GM12878 (cell line): ENCODE results near the gene GAS2. TPM values are rescaled to one million over a fixed set of nuclear protein-coding genes. Genes with fewer than 3 reads are reported as not detected.

Experiments used
- ATAC-seq: fragments of 200-7000 bp; cut with Tn5 transposase; 3 replicates; pipeline ENCODE4 v1.9.1; 2020; ENCODE audit warnings: mild to moderate bottlenecking, moderate library complexity
- BruUV-seq: library from RNA; stranded (reverse); fragments of 400-500 nt; replicated peaks from 2 replicates; lab custom pipeline; 2021; lab: Mats Ljungman, UMichigan
- CTCF ChIA-PET: fragments of 300-600 bp; sonication (Branson Sonifier 250); formaldehyde crosslinking; extraction: SDS; loops from one replicate; lab custom pipeline; 2021; ENCODE audit warnings: inconsistent platforms; lab: Yijun Ruan, JAX
- POLR2A ChIA-PET: fragments of 350-600 bp; formaldehyde crosslinking; extraction: SDS; loops from one replicate; lab custom pipeline; 2021; ENCODE audit warnings: inconsistent platforms; lab: Charles Lee
- RAD21 ChIA-PET: fragments of 300-600 bp; sonication (Branson Sonifier 250); formaldehyde crosslinking; loops from one replicate; lab custom pipeline; 2023; ENCODE audit warnings: antibody characterized with exemption; ENCODE audit not compliant: unreplicated experiment; lab: Charles Lee
- SMC1A ChIA-PET: fragments of 300-600 bp; sonication (Branson Sonifier 250); formaldehyde crosslinking; loops from one replicate; lab custom pipeline; 2023; ENCODE audit not compliant: unreplicated experiment, uncharacterized antibody; lab: Charles Lee
- DNase-seq: peaks from one replicate; pipeline ENCODE4 v3.0.0-alpha.2; 2011; ENCODE audit warnings: low read depth, low spot score
- FAIRE-seq: peaks from 3 replicates; lab custom pipeline; 2011; peaks lifted over from hg19 to GRCh38; lab: Jason Lieb, UNC
- H2AFZ ChIP-seq: 2 replicates; pipeline ENCODE4 v1.6.0; 2011; ENCODE audit warnings: low read depth, low read length, control low read depth; ENCODE audit not compliant: control insufficient read depth
- H3K27ac ChIP-seq: 2 replicates; pipeline ENCODE4 v1.5.1; 2011; ENCODE audit warnings: control low read depth; ENCODE audit not compliant: control insufficient read depth, insufficient read depth
- H3K27me3 ChIP-seq, 2 experiments: replicated peaks in 1 of 2; 2 replicates each; pipeline versions ENCODE4 v1.6.0 to v1.6.1; 2011; ENCODE audit warnings: low read length in 1 of 2; ENCODE audit not compliant: control insufficient read depth in 2 of 2, insufficient read depth in 2 of 2
- H3K36me3 ChIP-seq, 2 experiments: 2 replicates each; pipeline ENCODE4 v1.5.1; 2011; ENCODE audit warnings: low read length in 1 of 2; ENCODE audit not compliant: control insufficient read depth in 2 of 2, insufficient read depth in 2 of 2
- H3K4me1 ChIP-seq: 2 replicates; pipeline ENCODE4 v1.6.1; 2011; ENCODE audit warnings: mild to moderate bottlenecking, low read length, moderate library complexity, mixed read lengths; ENCODE audit not compliant: control insufficient read depth, insufficient read depth
- H3K4me2 ChIP-seq: 2 replicates; pipeline ENCODE4 v1.6.0; 2011; ENCODE audit warnings: control low read depth; ENCODE audit not compliant: control insufficient read depth, insufficient read depth
- H3K4me3 ChIP-seq: fragments of 200-600 bp; sonication (generic); 2 replicates; pipeline ENCODE4 v1.5.1; 2016
- H3K79me2 ChIP-seq: 2 replicates; pipeline ENCODE4 v1.6.0; 2011; ENCODE audit warnings: low read length; ENCODE audit not compliant: control insufficient read depth, insufficient read depth
- H3K9ac ChIP-seq: 2 replicates; pipeline ENCODE4 v1.8.0; 2011; ENCODE audit warnings: low read length, control low read depth, mixed read lengths; ENCODE audit not compliant: control insufficient read depth, insufficient read depth
- H3K9me3 ChIP-seq: replicated peaks from 3 replicates; pipeline ENCODE4 v1.5.1; 2011; ENCODE audit warnings: mild to moderate bottlenecking, low read length; ENCODE audit not compliant: control insufficient read depth, insufficient read depth
- H4K20me1 ChIP-seq: 2 replicates; pipeline ENCODE4 v1.6.0; 2011; ENCODE audit not compliant: control insufficient read depth, insufficient read depth
- BHLHE40 ChIP-seq, 2 experiments: fragments of 450-650 bp in 1 of 2; IDR thresholded peaks; 2 replicates each; pipeline ENCODE4 v1.6.1; 2011 to 2017; ENCODE audit warnings: low read depth in 2 of 2, borderline replicate concordance in 1 of 2, improper control_type of control experiment in 1 of 2, low read length in 1 of 2, mild to moderate bottlenecking in 1 of 2
- E4F1 ChIP-seq: fragments of 450-650 bp; IDR thresholded peaks from 2 replicates; pipeline ENCODE4 v1.6.1; 2018; ENCODE audit warnings: borderline replicate concordance, mild to moderate bottlenecking; ENCODE audit not compliant: partially characterized antibody
- PAX5 ChIP-seq: IDR thresholded peaks from 2 replicates; pipeline ENCODE4 v1.6.1; 2011; ENCODE audit warnings: low read depth, low read length, borderline replicate concordance
- SMC3 ChIP-seq: IDR thresholded peaks from 2 replicates; pipeline ENCODE4 v1.6.1; 2011; ENCODE audit warnings: low read length, improper control_type of control experiment, borderline replicate concordance
- ZBTB4 ChIP-seq: fragments of 450-650 bp; formaldehyde crosslinking; IDR thresholded peaks from 2 replicates; pipeline ENCODE4 v1.4.0; 2022; ENCODE audit warnings: mild to moderate bottlenecking, moderate library complexity
- ZNF384 ChIP-seq: IDR thresholded peaks from 2 replicates; pipeline ENCODE4 v1.6.1; 2012; ENCODE audit warnings: low read depth, mild to moderate bottlenecking, low read length, improper control_type of control experiment, borderline replicate concordance
- WGBS: methylation state at CpG from one replicate; pipeline ENCODE4 v1.1.6; 2016; ENCODE audit warnings: low lambda C conversion rate; ENCODE audit not compliant: insufficient replicate concordance, insufficient coverage; ENCODE audit errors: missing lambda C conversion rate; 5-methylcytosine and 5-hydroxymethylcytosine counted together
- in situ Hi-C: fragments of 300-500 bp; cut with MboI; formaldehyde crosslinking; loops from 9 replicates; pipeline ENCODE4 v1.14.3; 2018; ENCODE audit warnings: mixed read lengths
- intact Hi-C: fragments of 100-400 bp; cut with micrococcal nuclease; formaldehyde crosslinking; loops from one replicate; pipeline ENCODE4 v1.14.2; 2022; ENCODE audit not compliant: unreplicated experiment
- polyA plus RNA-seq, 11 experiments: library from polyadenylated mRNA; depleted of rRNA in 4 of 11; unstranded in 6 of 11; stranded (reverse) in 5 of 11; fragments of >200 nt; fragmentation: Nextera tagmentation in 4 of 11; fragmentation: Illumina TruSeq in 1 of 11; extraction: Ambion mirVana in 4 of 11; extraction: Trizol in 1 of 11; gene quantifications; 1 replicate in 1 of 11; 2 replicates in 10 of 11; pipeline versions ENCODE4 v1.2.1 to v1.2.3, GENCODE V29; 2011 to 2016; ENCODE audit warnings: inconsistent platforms in 2 of 11, missing spikeins in 2 of 11, low read depth in 1 of 11
- total RNA-seq, 4 experiments: library from RNA; depleted of rRNA in 3 of 4; stranded (reverse); fragments of >200 nt in 3 of 4; fragmentation: Illumina TruSeq in 1 of 4; extraction: Trizol in 1 of 4; gene quantifications; 2 replicates each; pipeline versions ENCODE4 v1.2.1 to v1.2.3, GENCODE V29; 2013 to 2021
- TF ChIP-seq, protein P1 (sequence below): IDR thresholded peaks from 2 replicates; pipeline ENCODE4 v1.6.1; 2012; ENCODE audit warnings: mild to moderate bottlenecking, low read depth, low read length

Gene GAS2
- total and polyA plus RNA-seq, 10 of the 15 experiments (the other 5 are each of a cell fraction or from before 2014, with no cell fraction given) = 16.4 to 81.4 (median 26.2) TPM

DNA sequence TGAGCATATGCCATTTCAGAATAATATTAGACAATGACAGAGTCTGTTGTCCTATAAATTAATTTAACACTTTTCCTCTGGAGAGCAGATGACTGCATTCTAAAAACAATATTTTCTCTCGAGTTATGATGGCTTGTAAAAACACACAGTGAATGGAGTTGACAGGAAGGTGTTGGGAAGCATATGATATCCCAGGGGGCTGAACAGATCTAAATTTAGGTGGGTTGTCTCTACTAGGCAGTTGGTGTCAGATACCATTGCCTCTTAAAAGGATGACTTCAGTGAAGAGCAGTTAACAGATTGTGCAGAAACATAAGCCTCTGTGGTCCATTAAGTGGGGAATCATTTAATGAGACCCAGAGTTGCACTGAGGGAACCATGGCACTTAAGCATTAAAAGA, 132.5 kb downstream of the GAS2 start:
- POLR2A ChIA-PET = no interaction called here
- no peaks in the 10 kb centered on the region for H4K20me1 ChIP-seq
- no peaks in the 10 kb centered on the region for H3K79me2 ChIP-seq
- SMC1A ChIA-PET = interaction anchor here (1.4 to 1.7 kb wide), 2 partner anchors 11 to 24 kb away, joined by 3 to 12 read pairs; no protein-coding TSS in a partner anchor
- BruUV-seq = no TSS peak
- no peak overlapping the region for H3K4me2 ChIP-seq
- H3K9ac ChIP-seq = no peak overlapping the region
- no peak overlapping the region for H3K27ac ChIP-seq
- H3K36me3 ChIP-seq = no peaks in the 10 kb centered on the region
- H2AFZ ChIP-seq = no peak overlapping the region
- H3K4me1 ChIP-seq = no peaks in the 10 kb centered on the region
- no peaks in the 10 kb centered on the region for H3K9me3 ChIP-seq
- RAD21 ChIA-PET = interaction anchor here (2.0 kb wide), 1 partner anchor 11 kb away, joined by 7 read pairs; no protein-coding TSS in a partner anchor
- intact Hi-C loops (no loop called here), in situ Hi-C loops (no loop called here)
- no peak overlapping the region for H3K4me3 ChIP-seq
- no peak for FAIRE-seq
- no peak for DNase-seq
- TF ChIP-seq, protein P1, sequence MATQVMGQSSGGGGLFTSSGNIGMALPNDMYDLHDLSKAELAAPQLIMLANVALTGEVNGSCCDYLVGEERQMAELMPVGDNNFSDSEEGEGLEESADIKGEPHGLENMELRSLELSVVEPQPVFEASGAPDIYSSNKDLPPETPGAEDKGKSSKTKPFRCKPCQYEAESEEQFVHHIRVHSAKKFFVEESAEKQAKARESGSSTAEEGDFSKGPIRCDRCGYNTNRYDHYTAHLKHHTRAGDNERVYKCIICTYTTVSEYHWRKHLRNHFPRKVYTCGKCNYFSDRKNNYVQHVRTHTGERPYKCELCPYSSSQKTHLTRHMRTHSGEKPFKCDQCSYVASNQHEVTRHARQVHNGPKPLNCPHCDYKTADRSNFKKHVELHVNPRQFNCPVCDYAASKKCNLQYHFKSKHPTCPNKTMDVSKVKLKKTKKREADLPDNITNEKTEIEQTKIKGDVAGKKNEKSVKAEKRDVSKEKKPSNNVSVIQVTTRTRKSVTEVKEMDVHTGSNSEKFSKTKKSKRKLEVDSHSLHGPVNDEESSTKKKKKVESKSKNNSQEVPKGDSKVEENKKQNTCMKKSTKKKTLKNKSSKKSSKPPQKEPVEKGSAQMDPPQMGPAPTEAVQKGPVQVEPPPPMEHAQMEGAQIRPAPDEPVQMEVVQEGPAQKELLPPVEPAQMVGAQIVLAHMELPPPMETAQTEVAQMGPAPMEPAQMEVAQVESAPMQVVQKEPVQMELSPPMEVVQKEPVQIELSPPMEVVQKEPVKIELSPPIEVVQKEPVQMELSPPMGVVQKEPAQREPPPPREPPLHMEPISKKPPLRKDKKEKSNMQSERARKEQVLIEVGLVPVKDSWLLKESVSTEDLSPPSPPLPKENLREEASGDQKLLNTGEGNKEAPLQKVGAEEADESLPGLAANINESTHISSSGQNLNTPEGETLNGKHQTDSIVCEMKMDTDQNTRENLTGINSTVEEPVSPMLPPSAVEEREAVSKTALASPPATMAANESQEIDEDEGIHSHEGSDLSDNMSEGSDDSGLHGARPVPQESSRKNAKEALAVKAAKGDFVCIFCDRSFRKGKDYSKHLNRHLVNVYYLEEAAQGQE = no peak
- no peak for TF ChIP-seq BHLHE40 (IDR thresholded peaks at IDR 0.05; ENCODE audit: borderline replicate concordance in 1 of 2, low read depth in 2 of 2, low read length in 1 of 2)
- TF ChIP-seq PAX5 = no peak
- no peak for TF ChIP-seq ZNF384
- TF ChIP-seq ZBTB4 = no peak
- TF ChIP-seq SMC3 = no peak
- TF ChIP-seq E4F1 = no peak
- ATAC-seq = no peak
- WGBS = 5% methylated on average over 1 of the region's 1 CpG
- no peaks in the 10 kb centered on the region for H3K27me3 ChIP-seq
- CTCF ChIA-PET = interaction anchor here (1.4 to 3.7 kb wide), 3 partner anchors 12 to 128 kb away, joined by 3 to 20 read pairs (median 5); no protein-coding TSS in a partner anchor
